Stimulated activated naive CD8-positive, alpha-beta T cell treated with anti-CD3 and anti-CD28 coated beads, Interleukin-15, Interleukin-2, amounts not matched to agents 100 ng/mL and 50 ng/mL, for 24 hours (primary cell): ENCODE measurements around the gene IQGAP3.
A peak's percentile ranks its signal among the peaks of the same experiment; 100 is the strongest.
"Not testable (repeated sequence)": the region's sequence is repeated elsewhere in the genome, so short reads cannot be mapped to it uniquely, and the experiment has no call there.

Source experiments
- H3K27ac Mint-ChIP-seq: one replicate; pipeline ENCODE4 v1.8.0; 2021; ENCODE audit warnings: mild to moderate bottlenecking, mixed read lengths
- H3K27me3 Mint-ChIP-seq: one replicate; pipeline ENCODE4 v1.8.0; 2021; ENCODE audit warnings: mixed read lengths
- H3K36me3 Mint-ChIP-seq: one replicate; pipeline ENCODE4 v1.8.0; 2021; ENCODE audit warnings: low read depth, mixed read lengths
- H3K4me1 Mint-ChIP-seq: one replicate; pipeline ENCODE4 v1.8.0; 2021; ENCODE audit warnings: low read depth, mixed read lengths
- H3K4me3 Mint-ChIP-seq: one replicate; pipeline ENCODE4 v1.8.0; 2021; ENCODE audit warnings: mild to moderate bottlenecking, mixed read lengths
- H3K9me3 Mint-ChIP-seq: one replicate; pipeline ENCODE4 v1.8.0; 2021; ENCODE audit warnings: mixed read lengths

Gene IQGAP3

GRCh38 chr1:156590326-156591180 is 18.2 kb upstream of the IQGAP3 start:
- no peaks in the 10 kb centered on the region for H3K27me3 Mint-ChIP-seq
- H3K9me3 Mint-ChIP-seq = no peaks in the 10 kb centered on the region
- peaks cover 32% of the 10 kb centered on the region for H3K36me3 Mint-ChIP-seq
- peak overlapping the region; percentile 80 for H3K4me3 Mint-ChIP-seq
- H3K27ac Mint-ChIP-seq = peak overlapping the region; percentile 77
- H3K4me1 Mint-ChIP-seq = peaks cover 35% of the 10 kb centered on the region

GRCh38 chr1:156589546-156589945 is 17.2 kb upstream of the IQGAP3 start:
- peaks cover 30% of the 10 kb centered on the region for H3K4me1 Mint-ChIP-seq

GRCh38 chr1:156587927-156588326 is 15.6 kb upstream of the IQGAP3 start:
- not testable (repeated sequence) for H3K27me3 Mint-ChIP-seq, H3K9me3 Mint-ChIP-seq, H3K27ac Mint-ChIP-seq, H3K4me3 Mint-ChIP-seq
- Mint-ChIP-seq H3K36me3 (peaks cover 17% of the 10 kb centered on the region), H3K4me1 (peaks cover 36% of the 10 kb centered on the region)

More at GRCh38 chr1:156589546-156589945, 17.2 kb upstream of the IQGAP3 start:
- Mint-ChIP-seq H3K27me3 (no peaks in the 10 kb centered on the region), H3K36me3 (peaks cover 30% of the 10 kb centered on the region), H3K4me3 (no peak overlapping the region), H3K9me3 (no peaks in the 10 kb centered on the region), H3K27ac (no peak overlapping the region)

- Mint-ChIP-seq H3K4me3 (no peak overlapping the region), H3K9me3 (no peaks in the 10 kb centered on the region)
Observed at GRCh38 chr1:156586892-156587477, 14.6 kb upstream of the IQGAP3 start.

GRCh38 chr1:156586323-156586722 is 14.0 kb upstream of the IQGAP3 start:
- Mint-ChIP-seq H3K27ac (no peak overlapping the region), H3K36me3 (peaks cover 10% of the 10 kb centered on the region), H3K9me3 (no peaks in the 10 kb centered on the region), H3K4me3 (no peak overlapping the region), H3K27me3 (no peaks in the 10 kb centered on the region), H3K4me1 (peaks cover 45% of the 10 kb centered on the region)

More at GRCh38 chr1:156586892-156587477, 14.6 kb upstream of the IQGAP3 start:
- Mint-ChIP-seq H3K4me1 (peaks cover 40% of the 10 kb centered on the region), H3K36me3 (peaks cover 10% of the 10 kb centered on the region), H3K27ac (no peak overlapping the region), H3K27me3 (no peaks in the 10 kb centered on the region)

- H3K27me3 Mint-ChIP-seq = no peaks in the 10 kb centered on the region
- H3K9me3 Mint-ChIP-seq = no peaks in the 10 kb centered on the region
- no peak overlapping the region for H3K27ac Mint-ChIP-seq
Observed at GRCh38 chr1:156584813-156585212, 12.4 kb upstream of the IQGAP3 start.

GRCh38 chr1:156583821-156584622 is 11.7 kb upstream of the IQGAP3 start:
- Mint-ChIP-seq H3K9me3 (no peaks in the 10 kb centered on the region), H3K27ac (peak overlapping the region; percentile 98), H3K4me3 (peak overlapping the region; percentile 97)

More at GRCh38 chr1:156584813-156585212, 12.4 kb upstream of the IQGAP3 start:
- peaks cover 10% of the 10 kb centered on the region for H3K36me3 Mint-ChIP-seq
- no peak overlapping the region for H3K4me3 Mint-ChIP-seq
- peaks cover 41% of the 10 kb centered on the region for H3K4me1 Mint-ChIP-seq

GRCh38 chr1:156582388-156583017 is 10.1 kb upstream of the IQGAP3 start:
- Mint-ChIP-seq H3K9me3 (no peaks in the 10 kb centered on the region), H3K36me3 (peaks cover 10% of the 10 kb centered on the region), H3K4me3 (peak overlapping the region; percentile 97), H3K4me1 (peaks cover 41% of the 10 kb centered on the region), H3K27me3 (no peaks in the 10 kb centered on the region), H3K27ac (peak overlapping the region; percentile 98)

More at GRCh38 chr1:156583821-156584622, 11.7 kb upstream of the IQGAP3 start:
- peaks cover 41% of the 10 kb centered on the region for H3K4me1 Mint-ChIP-seq
- H3K27me3 Mint-ChIP-seq = no peaks in the 10 kb centered on the region
- H3K36me3 Mint-ChIP-seq = peaks cover 10% of the 10 kb centered on the region

- peak overlapping the region; percentile 98 for H3K27ac Mint-ChIP-seq
- peaks cover 10% of the 10 kb centered on the region for H3K36me3 Mint-ChIP-seq
- H3K4me3 Mint-ChIP-seq = peak overlapping the region; percentile 97
- peaks cover 41% of the 10 kb centered on the region for H3K4me1 Mint-ChIP-seq
- H3K27me3 Mint-ChIP-seq = no peaks in the 10 kb centered on the region
- H3K9me3 Mint-ChIP-seq = no peaks in the 10 kb centered on the region
Observed at GRCh38 chr1:156581661-156582387, 9.5 kb upstream of the IQGAP3 start.

- H3K4me1 Mint-ChIP-seq = peaks cover 38% of the 10 kb centered on the region
- H3K27me3 Mint-ChIP-seq = no peaks in the 10 kb centered on the region
- no peak within 1 kb of the TSS for H3K27ac Mint-ChIP-seq
- H3K4me3 Mint-ChIP-seq = no peak within 1 kb of the TSS
- H3K36me3 Mint-ChIP-seq = no peaks in the 10 kb centered on the region
- H3K9me3 Mint-ChIP-seq = no peaks in the 10 kb centered on the region
Observed at GRCh38 chr1:156579472-156579871, 7.1 kb upstream of the IQGAP3 start, which contains the start of gene TTC24. TTC24 (plus strand) TSS chr1:156579723; CDS start chr1:156581365, 1,642 bp downstream.

- H3K27ac Mint-ChIP-seq = no peak overlapping the region
- peaks cover 24% of the 10 kb centered on the region for H3K4me1 Mint-ChIP-seq
- no peaks in the 10 kb centered on the region for H3K36me3 Mint-ChIP-seq
- H3K4me3 Mint-ChIP-seq = no peak overlapping the region
- no peaks in the 10 kb centered on the region for H3K9me3 Mint-ChIP-seq
- H3K27me3 Mint-ChIP-seq = peaks cover 3% of the 10 kb centered on the region
Observed at GRCh38 chr1:156578055-156578454, 5.7 kb upstream of the IQGAP3 start.

GRCh38 chr1:156577550-156577949 is 5.2 kb upstream of the IQGAP3 start:
- no peak overlapping the region for H3K27ac Mint-ChIP-seq
- peaks cover under 1% of the 10 kb centered on the region for H3K36me3 Mint-ChIP-seq
- H3K9me3 Mint-ChIP-seq = no peaks in the 10 kb centered on the region
- H3K27me3 Mint-ChIP-seq = peaks cover 8% of the 10 kb centered on the region
- peaks cover 23% of the 10 kb centered on the region for H3K4me1 Mint-ChIP-seq
- no peak overlapping the region for H3K4me3 Mint-ChIP-seq

GRCh38 chr1:156574039-156574633 is 1.8 kb upstream of the IQGAP3 start:
- Mint-ChIP-seq H3K9me3 (no peaks in the 10 kb centered on the region), H3K27me3 (peaks cover 25% of the 10 kb centered on the region), H3K4me1 (peaks cover 24% of the 10 kb centered on the region), H3K4me3 (no peak overlapping the region), H3K27ac (no peak overlapping the region), H3K36me3 (peaks cover 4% of the 10 kb centered on the region)
